ENCODE measurements around the gene METTL8. TPM values are rescaled to one million over a fixed set of nuclear protein-coding genes. Genes with fewer than 3 reads are reported as not detected.
"Not testable (repeated sequence)": the region's sequence is repeated elsewhere in the genome, so short reads cannot be mapped to it uniquely, and the experiment has no call there.

The METTL8 gene
- total RNA-seq, 1 experiment from 2014 or later, result 34.3 TPM

GRCh38 chr2:171317492-171318125, 116.2 kb downstream of the METTL8 start:
- DNase-seq (ENCODE audit: extremely low read depth, low read depth), result no peak

GRCh38 chr2:171316755-171317337, 116.9 kb downstream of the METTL8 start:
- no peak for DNase-seq (ENCODE audit: extremely low read depth, low read depth)

- no peak for DNase-seq (ENCODE audit: extremely low read depth, low read depth)
Measured at GRCh38 chr2:171316220-171316619, 117.6 kb downstream of the METTL8 start.

GRCh38 chr2:171315781-171316180, 118.0 kb downstream of the METTL8 start:
- DNase-seq (ENCODE audit: extremely low read depth, low read depth), result no peak

- DNase-seq (ENCODE audit: extremely low read depth, low read depth), result not testable (repeated sequence)
Measured at GRCh38 chr2:171312182-171312581, 121.6 kb downstream of the METTL8 start.

GRCh38 chr2:171311589-171311988, 122.2 kb downstream of the METTL8 start:
- DNase-seq (ENCODE audit: extremely low read depth, low read depth), result not testable (repeated sequence)

- no peak for DNase-seq (ENCODE audit: extremely low read depth, low read depth)
Measured at GRCh38 chr2:171310889-171311288, 122.9 kb downstream of the METTL8 start.

- no peak for DNase-seq (ENCODE audit: extremely low read depth, low read depth)
Measured at GRCh38 chr2:171309455-171310286, 124.1 kb downstream of the METTL8 start.

- no peak for DNase-seq (ENCODE audit: extremely low read depth, low read depth)
Measured at GRCh38 chr2:171308280-171309054, 125.3 kb downstream of the METTL8 start.

GRCh38 chr2:171307560-171307959, 126.2 kb downstream of the METTL8 start:
- DNase-seq (ENCODE audit: extremely low read depth, low read depth), result no peak

- no peak for DNase-seq (ENCODE audit: extremely low read depth, low read depth)
Measured at GRCh38 chr2:171297956-171298355, 135.8 kb downstream of the METTL8 start.

GRCh38 chr2:171294608-171295007, 139.2 kb downstream of the METTL8 start:
- DNase-seq (ENCODE audit: extremely low read depth, low read depth), result no peak

GRCh38 chr2:171293661-171294060, 140.1 kb downstream of the METTL8 start:
- DNase-seq (ENCODE audit: extremely low read depth, low read depth), result no peak

- no peak for DNase-seq (ENCODE audit: extremely low read depth, low read depth)
Measured at GRCh38 chr2:171289991-171290390, 143.8 kb downstream of the METTL8 start.

GRCh38 chr2:171289316-171289715, 144.5 kb downstream of the METTL8 start:
- DNase-seq (ENCODE audit: extremely low read depth, low read depth), result no peak

GRCh38 chr2:171287611-171288010, 146.2 kb downstream of the METTL8 start:
- DNase-seq (ENCODE audit: extremely low read depth, low read depth), result no peak

- DNase-seq (ENCODE audit: extremely low read depth, low read depth), result no peak
Measured at GRCh38 chr2:171287036-171287571, 146.7 kb downstream of the METTL8 start.

GRCh38 chr2:171281110-171281509, 152.7 kb downstream of the METTL8 start:
- DNase-seq (ENCODE audit: extremely low read depth, low read depth), result no peak

- no peak for DNase-seq (ENCODE audit: extremely low read depth, low read depth)
Measured at GRCh38 chr2:171279983-171280790, 153.6 kb downstream of the METTL8 start.

- no peak for DNase-seq (ENCODE audit: extremely low read depth, low read depth)
Measured at GRCh38 chr2:171274757-171275156, 159.0 kb downstream of the METTL8 start.

Measured in NCI-H460 (cell line).